GM12865 (cell line): ENCODE data around the gene SEL1L.

Experiments used
- DNase-seq: peaks from one replicate; pipeline ENCODE4 v3.0.0; 2010; ENCODE audit warnings: low read depth
- H3K4me3 ChIP-seq: 2 replicates; pipeline ENCODE4 v1.5.1; 2011; ENCODE audit warnings: mild to moderate bottlenecking, low read depth, low read length, control low read depth
- CTCF ChIP-seq: IDR thresholded peaks from 2 replicates; pipeline ENCODE4 v1.5.1; 2011; ENCODE audit warnings: low read length, control low read depth, low read depth, inconsistent platforms; ENCODE audit not compliant: insufficient read depth; ENCODE audit errors: missing control alignments

The SEL1L gene

GRCh38 chr14:81449114-81449513 lies 84.5 kb downstream of the SEL1L start:
- no peak overlapping the region for H3K4me3 ChIP-seq

GRCh38 chr14:81447021-81447764 lies 86.5 kb downstream of the SEL1L start:
- no peak for TF ChIP-seq CTCF
- no peak for DNase-seq
- H3K4me3 ChIP-seq: no peak overlapping the region

More at GRCh38 chr14:81449114-81449513, 84.5 kb downstream of the SEL1L start:
- no peak for DNase-seq
- no peak for TF ChIP-seq CTCF

GRCh38 chr14:81446279-81447007 lies 87.2 kb downstream of the SEL1L start:
- no peak for DNase-seq
- H3K4me3 ChIP-seq: no peak overlapping the region
- no peak for TF ChIP-seq CTCF

- TF ChIP-seq CTCF: no peak
- no peak for DNase-seq
- H3K4me3 ChIP-seq: no peak overlapping the region
Measured at GRCh38 chr14:81441626-81442134, 92.0 kb downstream of the SEL1L start.

GRCh38 chr14:81440041-81440440 lies 93.6 kb downstream of the SEL1L start:
- TF ChIP-seq CTCF: no peak
- DNase-seq: no peak
- no peak overlapping the region for H3K4me3 ChIP-seq

- TF ChIP-seq CTCF: no peak
- H3K4me3 ChIP-seq: no peak overlapping the region
- DNase-seq: no peak
Measured at GRCh38 chr14:81437244-81437643, 96.4 kb downstream of the SEL1L start.
